K562 (cell line): ENCODE data around the gene GLP2R. TPM values are rescaled to one million over a fixed set of nuclear protein-coding genes. Genes with fewer than 3 reads are reported as not detected.

ENCODE experiments used
- DPF2 ChIP-seq: fragments of 450-650 bp; IDR thresholded peaks from 2 replicates; pipeline ENCODE4 v1.6.1; 2016
- EZH2 ChIP-seq: IDR thresholded peaks from 2 replicates; pipeline ENCODE4 v1.6.1; 2012; ENCODE audit warnings: low read depth, mild to moderate bottlenecking, inconsistent platforms, low read length, borderline replicate concordance
- MLLT1 ChIP-seq, 2 experiments: fragments of 450-650 bp; IDR thresholded peaks; 2 replicates each; pipeline ENCODE4 v1.6.1; 2016
- NELFE ChIP-seq: IDR thresholded peaks from 2 replicates; pipeline ENCODE4 v1.6.1; 2011; ENCODE audit warnings: mild to moderate bottlenecking; ENCODE audit not compliant: insufficient read depth, insufficient read length
- NFRKB ChIP-seq: fragments of 450-650 bp; IDR thresholded peaks from 2 replicates; pipeline ENCODE4 v1.6.1; 2016; ENCODE audit warnings: low read depth
- REST ChIP-seq, 2 experiments: fragments of 450-650 bp; formaldehyde crosslinking in 1 of 2; IDR thresholded peaks; 2 replicates each; pipeline versions ENCODE4 v1.4.0 to v1.6.1; 2014 to 2020; ENCODE audit warnings: mild to moderate bottlenecking in 2 of 2, borderline replicate concordance in 1 of 2, low read depth in 1 of 2
- RHOXF2B ChIP-seq: fragments of 250-450 bp; sonication (Bioruptor Pico); conservative IDR thresholded peaks from 2 replicates; pipeline ENCODE4 v1.5.1; 2021
- XRCC3 ChIP-seq: fragments of 450-650 bp; IDR thresholded peaks from 2 replicates; pipeline ENCODE4 v1.6.1; 2017; ENCODE audit warnings: mild to moderate bottlenecking, moderate library complexity
- ZNF140 ChIP-seq: fragments of 250-450 bp; sonication (Bioruptor Pico); IDR thresholded peaks from 2 replicates; pipeline ENCODE4 v1.8.0; 2021; ENCODE audit warnings: moderate library complexity, mild to moderate bottlenecking, inconsistent platforms
- ZNF280A ChIP-seq: fragments of 450-650 bp; IDR thresholded peaks from 2 replicates; pipeline ENCODE4 v1.6.1; 2018; ENCODE audit warnings: mild to moderate bottlenecking, low read depth; ENCODE audit not compliant: partially characterized antibody
- ZNF76 ChIP-seq: fragments of 250-450 bp; sonication (Bioruptor Pico); IDR thresholded peaks from 2 replicates; pipeline ENCODE4 v1.4.0; 2020; ENCODE audit warnings: mild to moderate bottlenecking, moderate library complexity, borderline replicate concordance
- polyA plus RNA-seq, 8 experiments: library from polyadenylated mRNA; depleted of rRNA in 4 of 8; stranded (reverse) in 5 of 8; unstranded in 3 of 8; fragments of >200 nt; fragmentation: Nextera tagmentation in 2 of 8; fragmentation: Illumina TruSeq in 1 of 8; extraction: Ambion mirVana in 2 of 8; extraction: Trizol in 1 of 8; gene quantifications; 2 replicates each; pipeline versions ENCODE4 v1.2.1 to v1.2.3, GENCODE V29; 2011 to 2014; ENCODE audit warnings: inconsistent platforms in 1 of 8, missing spikeins in 1 of 8
- total RNA-seq, 7 experiments: library from RNA; depleted of rRNA in 6 of 7; stranded (reverse); fragments of >200 nt in 6 of 7; fragmentation: Illumina TruSeq in 2 of 7; extraction: Trizol in 2 of 7; gene quantifications; 2 replicates each; pipeline versions ENCODE4 v1.2.1 to v1.2.3, GENCODE V29; 2011 to 2021; ENCODE audit warnings: low replicate concordance in 1 of 7
- TF ChIP-seq, protein P1 (sequence below): fragments of 450-650 bp; formaldehyde crosslinking; IDR thresholded peaks from 2 replicates; pipeline ENCODE4 v1.4.0; 2020; ENCODE audit warnings: mild to moderate bottlenecking, mixed read lengths

Gene GLP2R
- total and polyA plus RNA-seq, 9 of the 15 experiments (the other 6 are each of a cell fraction or from before 2014, with no cell fraction given) = not detected

- TF ChIP-seq ZNF280A = no peak
- TF ChIP-seq ZNF76 (CRISPR knock-in tag) = no peak
- TF ChIP-seq, protein P1, sequence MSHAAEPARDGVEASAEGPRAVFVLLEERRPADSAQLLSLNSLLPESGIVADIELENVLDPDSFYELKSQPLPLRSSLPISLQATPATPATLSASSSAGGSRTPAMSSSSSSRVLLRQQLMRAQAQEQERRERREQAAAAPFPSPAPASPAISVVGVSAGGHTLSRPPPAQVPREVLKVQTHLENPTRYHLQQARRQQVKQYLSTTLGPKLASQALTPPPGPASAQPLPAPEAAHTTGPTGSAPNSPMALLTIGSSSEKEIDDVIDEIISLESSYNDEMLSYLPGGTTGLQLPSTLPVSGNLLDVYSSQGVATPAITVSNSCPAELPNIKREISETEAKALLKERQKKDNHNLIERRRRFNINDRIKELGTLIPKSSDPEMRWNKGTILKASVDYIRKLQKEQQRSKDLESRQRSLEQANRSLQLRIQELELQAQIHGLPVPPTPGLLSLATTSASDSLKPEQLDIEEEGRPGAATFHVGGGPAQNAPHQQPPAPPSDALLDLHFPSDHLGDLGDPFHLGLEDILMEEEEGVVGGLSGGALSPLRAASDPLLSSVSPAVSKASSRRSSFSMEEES (CRISPR knock-in tag) = no peak
- TF ChIP-seq XRCC3 = no peak
- no peak for TF ChIP-seq NFRKB
- no peak for TF ChIP-seq EZH2
- no peak for TF ChIP-seq MLLT1 (IDR thresholded peaks at IDR 0.05)
- TF ChIP-seq NELFE = no peak
- TF ChIP-seq REST (IDR thresholded peaks at IDR 0.05; ENCODE audit: borderline replicate concordance) = no peak
- no peak for TF ChIP-seq REST (CRISPR knock-in tag; IDR thresholded peaks at IDR 0.05; ENCODE audit: low read depth)
- no peak for TF ChIP-seq DPF2
- TF ChIP-seq RHOXF2B (CRISPR knock-in tag) = no peak
- TF ChIP-seq ZNF140 (CRISPR knock-in tag) = no peak
Measured at GRCh38 chr17:9860851-9861250, 35.1 kb downstream of the GLP2R start (continued).
